Naive thymus-derived CD8-positive, alpha-beta T cell (primary cell): ENCODE data around the gene HSD17B12. TPM values are rescaled to one million over a fixed set of nuclear protein-coding genes. Genes with fewer than 3 reads are reported as not detected.
A peak's percentile ranks its signal among the peaks of the same experiment; 100 is the strongest.

Experiments used
- ATAC-seq, 2 donors: fragments of 150-1000 bp; cut with Tn5 transposase in 1 of 2; sonication (Bioruptor Pico), chemical (Tn5 transposase) in 1 of 2; 1 replicate in 1 of 2; 2 replicates in 1 of 2; pipeline ENCODE4 v1.10.0; 2021; ENCODE audit warnings: mild to moderate bottlenecking in 2 of 2, moderate library complexity in 2 of 2
- POLR2A ChIA-PET: fragments of 350-600 bp; sonication (Branson Sonifier 250); formaldehyde crosslinking; loops from one replicate; lab custom pipeline; 2021; ENCODE audit warnings: antibody characterized with exemption; lab: Charles Lee
- DNase-seq, 10 donors: peaks; one replicate each; pipeline versions ENCODE4 v3.0.0 to v3.0.0-alpha.2; 2020 to 2022
- H3K27ac Mint-ChIP-seq, 10 donors: one replicate each; pipeline ENCODE4 v1.8.0; 2020 to 2022; ENCODE audit warnings: mild to moderate bottlenecking in 10 of 10, mixed read lengths in 10 of 10, moderate library complexity in 4 of 10, inconsistent platforms in 1 of 10
- H3K27me3 Mint-ChIP-seq, 5 donors: one replicate each; pipeline ENCODE4 v1.8.0; 2021 to 2022; ENCODE audit warnings: mixed read lengths in 5 of 5
- H3K36me3 Mint-ChIP-seq, 3 donors: one replicate each; pipeline ENCODE4 v1.8.0; 2020 to 2022; ENCODE audit warnings: mixed read lengths in 3 of 3, mild to moderate bottlenecking in 2 of 3, inconsistent platforms in 1 of 3
- H3K4me1 Mint-ChIP-seq, 4 donors: one replicate each; pipeline ENCODE4 v1.8.0; 2021 to 2022; ENCODE audit warnings: mixed read lengths in 4 of 4
- H3K4me3 Mint-ChIP-seq, 10 donors: one replicate each; pipeline ENCODE4 v1.8.0; 2020 to 2022; ENCODE audit warnings: mild to moderate bottlenecking in 10 of 10, mixed read lengths in 10 of 10, moderate library complexity in 6 of 10, inconsistent platforms in 1 of 10
- H3K9me3 Mint-ChIP-seq, 9 donors: one replicate each; pipeline ENCODE4 v1.8.0; 2020 to 2022; ENCODE audit warnings: mixed read lengths in 9 of 9, mild to moderate bottlenecking in 3 of 9, inconsistent platforms in 1 of 9, moderate library complexity in 1 of 9
- polyA plus RNA-seq, 3 donors: library from polyadenylated mRNA; unstranded; fragments of 300-500 nt; fragmentation: Illumina TruSeq; gene quantifications; one replicate each; pipeline ENCODE4 v1.2.3, GENCODE V29; 2021
- total RNA-seq, 8 experiments: library from RNA in 2 of 8; stranded (reverse) in 2 of 8; gene quantifications; one replicate each; pipeline ENCODE4 v1.2.3 and lab custom pipeline; 2021 to 2026

The HSD17B12 gene
- total and polyA plus RNA-seq, 5 experiments from 2014 or later = 23.3 to 37.2 (median 26.4) TPM

GRCh38 chr11:43690929-43691725 lies 10.6 kb downstream of the HSD17B12 start:
- peaks cover 0 to 21% (median 9%) of the 10 kb centered on the region in 3 donors for H3K36me3 Mint-ChIP-seq
- H3K9me3 Mint-ChIP-seq = no peaks in the 10 kb centered on the region
- DNase-seq = no peak
- H3K4me3 Mint-ChIP-seq = no peak overlapping the region
- peaks cover 0 to 1% (median 0%) of the 10 kb centered on the region in 5 donors for H3K27me3 Mint-ChIP-seq
- H3K4me1 Mint-ChIP-seq = peaks cover 22 to 41% (median 23%) of the 10 kb centered on the region in 4 donors
- no peak overlapping the region for H3K27ac Mint-ChIP-seq
- ATAC-seq = no peak
- POLR2A ChIA-PET = no interaction called here

- ATAC-seq = no peak
- H3K4me1 Mint-ChIP-seq = peaks cover 18 to 40% (median 25%) of the 10 kb centered on the region in 4 donors
- peaks cover 0 to 1% (median 0%) of the 10 kb centered on the region in 5 donors for H3K27me3 Mint-ChIP-seq
These were observed 11.3 kb downstream of the HSD17B12 start for GRCh38 chr11:43691806-43692205.

GRCh38 chr11:43693069-43693468 lies 12.5 kb downstream of the HSD17B12 start:
- Mint-ChIP-seq H3K4me3 (no peak overlapping the region), H3K4me1 (peaks cover 15 to 42% (median 25%) of the 10 kb centered on the region in 4 donors), H3K27me3 (no peaks in the 10 kb centered on the region), H3K9me3 (no peaks in the 10 kb centered on the region), H3K36me3 (peaks cover 0 to 18% (median 9%) of the 10 kb centered on the region in 3 donors), H3K27ac (no peak overlapping the region)
- ATAC-seq (no peak), DNase-seq (no peak)
- POLR2A ChIA-PET = no interaction called here

More at GRCh38 chr11:43691806-43692205, 11.3 kb downstream of the HSD17B12 start:
- Mint-ChIP-seq H3K4me3 (peak overlapping the region in 1 of 10 donors; percentile 3), H3K9me3 (no peaks in the 10 kb centered on the region), H3K36me3 (peaks cover 0 to 20% (median 9%) of the 10 kb centered on the region in 3 donors), H3K27ac (no peak overlapping the region)
- DNase-seq = no peak
- POLR2A ChIA-PET = no interaction called here

GRCh38 chr11:43693731-43694130 lies 13.2 kb downstream of the HSD17B12 start:
- no peak for ATAC-seq
- POLR2A ChIA-PET = no interaction called here
- no peaks in the 10 kb centered on the region for H3K9me3 Mint-ChIP-seq
- no peak overlapping the region for H3K4me3 Mint-ChIP-seq
- H3K4me1 Mint-ChIP-seq = peaks cover 15 to 42% (median 24%) of the 10 kb centered on the region in 4 donors
- H3K36me3 Mint-ChIP-seq = peaks cover 0 to 18% (median 9%) of the 10 kb centered on the region in 3 donors
- no peaks in the 10 kb centered on the region for H3K27me3 Mint-ChIP-seq
- no peak overlapping the region for H3K27ac Mint-ChIP-seq
- no peak for DNase-seq

GRCh38 chr11:43694477-43694876 lies 13.9 kb downstream of the HSD17B12 start:
- H3K27me3 Mint-ChIP-seq = no peaks in the 10 kb centered on the region
- H3K4me1 Mint-ChIP-seq = peaks cover 15 to 42% (median 24%) of the 10 kb centered on the region in 4 donors
- no peak overlapping the region for H3K4me3 Mint-ChIP-seq
- POLR2A ChIA-PET = no interaction called here
- H3K36me3 Mint-ChIP-seq = peaks cover 0 to 18% (median 10%) of the 10 kb centered on the region in 3 donors
- peak overlapping the region in 1 of 10 donors; percentile 60 for H3K27ac Mint-ChIP-seq
- no peak for DNase-seq
- H3K9me3 Mint-ChIP-seq = peaks cover 0 to under 1% (median 0%) of the 10 kb centered on the region in 9 donors
- ATAC-seq = no peak

GRCh38 chr11:43697679-43698078 lies 17.1 kb downstream of the HSD17B12 start:
- POLR2A ChIA-PET = no interaction called here
- ATAC-seq (no peak), DNase-seq (no peak)
- H3K4me3 Mint-ChIP-seq = no peak overlapping the region
- H3K27me3 Mint-ChIP-seq = no peaks in the 10 kb centered on the region
- H3K27ac Mint-ChIP-seq = peak overlapping the region in 1 of 10 donors; percentile 56
- peaks cover 3 to 19% (median 12%) of the 10 kb centered on the region in 9 donors for H3K9me3 Mint-ChIP-seq
- H3K36me3 Mint-ChIP-seq = peaks cover 6 to 19% (median 8%) of the 10 kb centered on the region in 3 donors
- peaks cover 2 to 19% (median 14%) of the 10 kb centered on the region in 4 donors for H3K4me1 Mint-ChIP-seq

GRCh38 chr11:43699870-43700269 lies 19.3 kb downstream of the HSD17B12 start:
- no peak for DNase-seq
- no peak overlapping the region for H3K4me3 Mint-ChIP-seq
- POLR2A ChIA-PET = interaction anchor here (0.6 kb wide), 1 partner anchor 1707 kb away, joined by 3 read pairs; no protein-coding TSS in a partner anchor
- H3K36me3 Mint-ChIP-seq = peaks cover 8 to 22% (median 10%) of the 10 kb centered on the region in 3 donors
- peaks cover 2 to 19% (median 15%) of the 10 kb centered on the region in 4 donors for H3K4me1 Mint-ChIP-seq
- H3K27ac Mint-ChIP-seq = no peak overlapping the region
- H3K27me3 Mint-ChIP-seq = no peaks in the 10 kb centered on the region
- peaks cover 5 to 22% (median 12%) of the 10 kb centered on the region in 9 donors for H3K9me3 Mint-ChIP-seq
- ATAC-seq = no peak

GRCh38 chr11:43706631-43707030 lies 26.1 kb downstream of the HSD17B12 start:
- DNase-seq (no peak), ATAC-seq (no peak)
- peak overlapping the region in 1 of 10 donors; percentile 7 for H3K27ac Mint-ChIP-seq
- peaks cover 0 to 21% (median 7%) of the 10 kb centered on the region in 3 donors for H3K36me3 Mint-ChIP-seq
- no peak overlapping the region for H3K4me3 Mint-ChIP-seq
- POLR2A ChIA-PET = no interaction called here
- H3K4me1 Mint-ChIP-seq = peaks cover 0 to 9% (median 6%) of the 10 kb centered on the region in 4 donors
- no peaks in the 10 kb centered on the region for H3K27me3 Mint-ChIP-seq
- H3K9me3 Mint-ChIP-seq = peaks cover 0 to 15% (median 3%) of the 10 kb centered on the region in 9 donors

- Mint-ChIP-seq H3K4me3 (no peak overlapping the region), H3K36me3 (peaks cover 7 to 32% (median 13%) of the 10 kb centered on the region in 3 donors), H3K27me3 (no peaks in the 10 kb centered on the region), H3K4me1 (peaks cover 0 to 11% (median 7%) of the 10 kb centered on the region in 4 donors), H3K9me3 (peaks cover 0 to under 1% (median 0%) of the 10 kb centered on the region in 9 donors), H3K27ac (no peak overlapping the region)
- POLR2A ChIA-PET = no interaction called here
- DNase-seq (no peak), ATAC-seq (no peak)
These were observed 28.2 kb downstream of the HSD17B12 start for GRCh38 chr11:43708776-43709175.

- ATAC-seq (no peak), DNase-seq (no peak)
- POLR2A ChIA-PET = no interaction called here
- Mint-ChIP-seq H3K27me3 (no peaks in the 10 kb centered on the region), H3K36me3 (peaks cover 7 to 28% (median 14%) of the 10 kb centered on the region in 3 donors), H3K4me3 (no peak overlapping the region), H3K9me3 (peaks cover 0 to 4% (median 0%) of the 10 kb centered on the region in 9 donors), H3K4me1 (peaks cover under 1 to 7% (median 4%) of the 10 kb centered on the region in 4 donors), H3K27ac (peak overlapping the region in 1 of 10 donors; percentile 28)
These were observed 29.2 kb downstream of the HSD17B12 start for GRCh38 chr11:43709689-43710088.

- Mint-ChIP-seq H3K4me1 (peaks cover 0 to 6% (median 5%) of the 10 kb centered on the region in 4 donors), H3K4me3 (no peak overlapping the region), H3K27ac (no peak overlapping the region), H3K36me3 (peaks cover 7 to 26% (median 18%) of the 10 kb centered on the region in 3 donors), H3K9me3 (peaks cover 0 to 7% (median 0%) of the 10 kb centered on the region in 9 donors), H3K27me3 (no peaks in the 10 kb centered on the region)
- POLR2A ChIA-PET = no interaction called here
- DNase-seq = no peak
- no peak for ATAC-seq
These were observed 32.1 kb downstream of the HSD17B12 start for GRCh38 chr11:43712676-43713075.

GRCh38 chr11:43718373-43718772 lies 37.8 kb downstream of the HSD17B12 start:
- ATAC-seq = no peak
- POLR2A ChIA-PET = no interaction called here
- H3K27ac Mint-ChIP-seq = no peak overlapping the region
- H3K4me3 Mint-ChIP-seq = no peak overlapping the region
- no peak for DNase-seq
- H3K4me1 Mint-ChIP-seq = peaks cover 0 to 7% (median 3%) of the 10 kb centered on the region in 4 donors
- peaks cover 17 to 26% (median 19%) of the 10 kb centered on the region in 3 donors for H3K36me3 Mint-ChIP-seq
- H3K27me3 Mint-ChIP-seq = no peaks in the 10 kb centered on the region
- H3K9me3 Mint-ChIP-seq = peaks cover 0 to 17% (median 6%) of the 10 kb centered on the region in 9 donors

GRCh38 chr11:43723617-43724016 lies 43.1 kb downstream of the HSD17B12 start:
- peaks cover 14 to 24% (median 21%) of the 10 kb centered on the region in 3 donors for H3K36me3 Mint-ChIP-seq
- H3K4me3 Mint-ChIP-seq = no peak overlapping the region
- no peaks in the 10 kb centered on the region for H3K27me3 Mint-ChIP-seq
- ATAC-seq (no peak), DNase-seq (no peak)
- no peak overlapping the region for H3K27ac Mint-ChIP-seq
- H3K9me3 Mint-ChIP-seq = peaks cover 0 to 5% (median 3%) of the 10 kb centered on the region in 9 donors
- POLR2A ChIA-PET = no interaction called here
- peaks cover 0 to 6% (median 2%) of the 10 kb centered on the region in 4 donors for H3K4me1 Mint-ChIP-seq
